ENCODE results near the gene EML4. TPM values are rescaled to one million over a fixed set of nuclear protein-coding genes. Genes with fewer than 3 reads are reported as not detected.
"Not testable (repeated sequence)": the region's sequence is repeated elsewhere in the genome, so short reads cannot be mapped to it uniquely, and the experiment has no call there.

Gene EML4
- total and polyA plus RNA-seq, 11 donors: 2.3 to 32.8 (median 5.6) TPM

DNA sequence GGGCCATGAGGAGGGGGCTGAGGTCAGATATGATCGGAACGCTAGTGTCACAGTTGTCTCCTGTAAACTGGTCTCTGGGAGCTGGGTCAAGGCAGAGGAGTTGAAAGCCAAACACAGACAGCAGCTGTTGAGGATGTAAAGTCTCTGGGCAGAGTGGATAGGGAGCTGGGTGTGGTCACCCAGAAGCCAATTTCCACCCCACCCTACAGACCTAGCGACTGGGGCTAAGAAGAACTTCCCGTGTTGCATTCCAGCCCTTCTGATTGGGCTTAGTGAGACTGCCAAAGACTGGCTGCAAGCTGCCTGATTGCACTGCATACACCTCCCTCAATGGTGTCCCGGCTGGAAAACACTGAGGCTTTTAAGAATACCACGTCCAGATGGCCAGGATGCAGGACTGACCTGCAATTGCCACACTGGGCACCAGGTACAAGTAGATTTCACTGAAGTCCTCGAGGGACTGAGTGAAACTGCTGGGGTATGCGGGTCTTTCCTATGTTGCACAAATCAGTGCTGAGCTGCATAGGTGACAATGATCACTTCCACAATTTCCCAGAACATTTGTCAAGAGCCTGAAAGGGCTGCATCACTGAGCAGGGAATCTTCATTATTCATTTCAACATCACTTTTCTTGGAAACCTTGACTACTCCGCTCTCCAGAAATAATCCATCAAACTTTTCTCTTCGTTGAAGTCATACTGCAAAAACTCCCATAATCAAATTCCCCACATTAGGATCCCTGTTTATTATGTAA is 43.1 kb upstream of the EML4 start:
- 38 to 49% (median 41%) methylated on average over 10 of the region's 10 CpGs for WGBS, 4 donors
- DNase-seq (no peak), ATAC-seq (peak in 3 of 4 donors; percentile 74 to 91 (median 87))
- Histone ChIP-seq H3K27ac (peak overlapping the region in 3 of 12 donors; percentile 14 to 23 (median 15)), H3K36me3 (no peaks in the 10 kb centered on the region), H3K4me3 (no peak overlapping the region), H3K27me3 (no peaks in the 10 kb centered on the region), H3K4me1 (peaks cover 0 to 67% (median 6%) of the 10 kb centered on the region in 12 donors), H3K9me3 (peaks cover 0 to 12% (median 0%) of the 10 kb centered on the region in 12 donors)
- TF ChIP-seq POLR2A (IDR thresholded peaks at IDR 0.05): no peak
- TF ChIP-seq, protein P1, sequence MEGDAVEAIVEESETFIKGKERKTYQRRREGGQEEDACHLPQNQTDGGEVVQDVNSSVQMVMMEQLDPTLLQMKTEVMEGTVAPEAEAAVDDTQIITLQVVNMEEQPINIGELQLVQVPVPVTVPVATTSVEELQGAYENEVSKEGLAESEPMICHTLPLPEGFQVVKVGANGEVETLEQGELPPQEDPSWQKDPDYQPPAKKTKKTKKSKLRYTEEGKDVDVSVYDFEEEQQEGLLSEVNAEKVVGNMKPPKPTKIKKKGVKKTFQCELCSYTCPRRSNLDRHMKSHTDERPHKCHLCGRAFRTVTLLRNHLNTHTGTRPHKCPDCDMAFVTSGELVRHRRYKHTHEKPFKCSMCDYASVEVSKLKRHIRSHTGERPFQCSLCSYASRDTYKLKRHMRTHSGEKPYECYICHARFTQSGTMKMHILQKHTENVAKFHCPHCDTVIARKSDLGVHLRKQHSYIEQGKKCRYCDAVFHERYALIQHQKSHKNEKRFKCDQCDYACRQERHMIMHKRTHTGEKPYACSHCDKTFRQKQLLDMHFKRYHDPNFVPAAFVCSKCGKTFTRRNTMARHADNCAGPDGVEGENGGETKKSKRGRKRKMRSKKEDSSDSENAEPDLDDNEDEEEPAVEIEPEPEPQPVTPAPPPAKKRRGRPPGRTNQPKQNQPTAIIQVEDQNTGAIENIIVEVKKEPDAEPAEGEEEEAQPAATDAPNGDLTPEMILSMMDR (IDR thresholded peaks at IDR 0.05): no peak
- intact Hi-C loops (cut with DNase I): no loop called here

DNA sequence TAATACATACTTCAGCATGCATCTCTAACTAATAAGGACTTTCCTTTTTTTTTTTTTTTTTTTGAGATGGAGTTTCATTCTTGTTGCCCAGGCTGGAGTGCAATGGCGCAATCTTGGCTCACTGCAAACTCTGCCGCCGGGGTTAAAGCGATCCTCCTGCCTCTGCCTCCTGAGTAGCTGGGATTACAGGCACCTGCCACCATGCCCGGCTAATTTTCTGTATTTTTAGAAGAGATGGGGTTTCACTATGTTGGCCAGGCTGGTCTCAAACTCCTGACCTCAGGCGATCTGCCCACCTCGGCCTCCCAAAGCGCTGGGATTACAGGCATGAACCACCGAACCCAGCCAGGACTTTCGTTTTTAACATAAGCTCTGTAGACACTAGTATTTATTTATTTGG is 42.3 kb upstream of the EML4 start:
- H3K27ac ChIP-seq: peak overlapping the region in 1 of 12 donors; percentile 77

DNA sequence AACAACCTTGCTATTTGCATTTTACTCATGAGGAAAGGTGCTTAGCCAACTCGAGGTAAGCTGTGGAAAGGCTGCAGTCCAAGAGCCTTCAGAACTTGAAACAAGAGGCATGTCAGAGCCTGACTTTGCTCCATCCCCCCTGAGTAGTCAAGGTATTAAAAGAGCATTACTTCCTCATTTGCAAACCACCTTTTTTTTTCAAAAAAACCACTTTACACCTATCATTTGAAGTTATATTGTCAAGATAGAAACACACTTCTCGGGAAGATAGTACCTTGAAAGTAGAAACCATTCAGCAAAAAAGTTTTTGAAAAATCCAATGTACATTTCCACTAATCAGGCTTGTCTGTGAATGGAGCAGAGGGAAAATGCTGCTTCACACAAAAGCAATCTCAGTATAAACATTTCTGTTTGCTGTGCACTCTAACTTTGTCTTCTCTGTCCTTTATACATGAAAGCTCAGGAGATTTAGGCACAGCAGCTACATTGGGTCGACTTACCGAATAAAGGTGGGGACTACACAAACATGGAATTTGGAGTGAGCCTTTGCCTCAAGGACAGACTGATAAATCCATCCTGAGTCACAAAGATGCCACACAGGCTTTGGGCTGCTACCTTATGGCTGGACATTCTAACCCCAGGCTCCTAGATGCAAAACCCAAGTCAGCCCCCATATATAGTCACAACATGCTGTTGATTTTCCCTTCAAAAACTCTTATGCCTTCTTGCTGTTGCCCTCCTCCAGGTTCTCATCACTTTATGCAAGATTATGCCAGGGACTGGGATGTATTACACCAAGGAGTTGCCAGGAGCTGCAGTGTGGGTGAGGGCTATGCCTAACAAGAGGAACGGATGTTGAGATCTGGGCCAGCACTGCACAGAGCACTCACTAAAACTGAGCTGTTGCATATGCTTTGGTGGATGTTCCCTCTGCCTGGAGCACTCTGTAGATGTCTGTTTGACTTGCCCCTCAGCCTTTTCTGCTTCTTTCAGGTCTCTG is 41.4 kb upstream of the EML4 start:
- Histone ChIP-seq H3K9me3 (no peaks in the 10 kb centered on the region), H3K4me1 (peaks cover 0 to 84% (median 16%) of the 10 kb centered on the region in 12 donors), H3K4me3 (no peak overlapping the region), H3K27ac (peak overlapping the region in 1 of 12 donors; percentile 77), H3K27me3 (no peaks in the 10 kb centered on the region), H3K36me3 (no peaks in the 10 kb centered on the region)
- intact Hi-C loops (cut with DNase I): no loop called here
- 81 to 91% (median 88%) methylated on average over 5 of the region's 5 CpGs for WGBS, 4 donors
- ATAC-seq (no peak), DNase-seq (no peak)
- TF ChIP-seq POLR2A (IDR thresholded peaks at IDR 0.05): no peak
- TF ChIP-seq, protein P1 (IDR thresholded peaks at IDR 0.05): no peak

More for the DNA sequence above, 42.3 kb upstream of the EML4 start:
- DNase-seq; ATAC-seq; H3K4me3 ChIP-seq; H3K27me3 ChIP-seq; H3K36me3 ChIP-seq; intact Hi-C loops (cut with DNase I); H3K9me3 ChIP-seq: not testable (repeated sequence)
- WGBS, 4 donors: 94 to 97% (median 95%) methylated on average over 10 of the region's 10 CpGs
- H3K4me1 ChIP-seq: peaks cover 0 to 75% (median 8%) of the 10 kb centered on the region in 12 donors

DNA sequence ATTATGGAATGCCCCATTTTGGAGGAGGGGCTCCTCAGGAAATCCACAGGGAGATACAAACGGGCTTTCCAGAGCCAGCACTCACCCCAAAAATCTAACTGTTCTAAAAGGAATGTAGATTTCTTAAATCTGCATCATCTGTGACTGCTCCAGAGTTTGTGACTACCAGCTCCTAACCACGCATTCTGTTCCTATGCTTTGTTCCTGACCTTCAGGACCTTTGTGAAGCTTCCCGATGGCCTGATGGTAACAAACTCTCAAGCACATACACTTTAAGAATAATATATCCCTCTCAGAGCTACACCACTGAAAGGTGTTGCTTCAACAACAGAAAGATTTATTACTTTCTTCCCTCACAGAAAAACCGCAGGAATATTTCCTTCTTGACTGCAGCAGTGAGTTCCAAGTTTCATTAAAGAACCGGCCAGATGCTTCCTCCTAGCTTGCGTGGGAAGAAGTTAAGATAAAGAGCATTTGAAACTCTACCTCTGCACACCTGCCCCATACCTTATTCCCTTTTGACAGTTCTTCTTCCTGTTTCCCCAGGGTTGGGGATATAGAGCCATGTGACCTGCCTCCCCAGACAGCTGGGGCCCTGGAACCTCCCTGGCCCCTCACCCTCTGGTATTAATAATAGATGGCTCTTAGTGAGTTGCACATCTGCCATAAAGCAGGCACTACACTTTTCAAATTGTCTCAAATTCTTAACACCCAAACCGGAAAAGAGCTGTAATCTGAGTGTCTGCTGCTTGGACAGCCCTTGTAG is 40.2 kb upstream of the EML4 start:
- Histone ChIP-seq H3K4me3 (no peak overlapping the region), H3K36me3 (no peaks in the 10 kb centered on the region), H3K4me1 (peaks cover 0 to 87% (median 26%) of the 10 kb centered on the region in 12 donors), H3K27ac (peak overlapping the region in 1 of 12 donors; percentile 77), H3K9me3 (no peaks in the 10 kb centered on the region), H3K27me3 (no peaks in the 10 kb centered on the region)
- no peak for ATAC-seq
- DNase-seq: no peak
- 61 to 74% (median 65%) methylated on average over 7 of the region's 7 CpGs for WGBS, 4 donors
- no peak for TF ChIP-seq POLR2A (IDR thresholded peaks at IDR 0.05)
- TF ChIP-seq, protein P1 (IDR thresholded peaks at IDR 0.05): no peak
- intact Hi-C loops (cut with DNase I): no loop called here

All from heart left ventricle (tissue), 16 donors.